GM21367 (cell line): ENCODE measurements around the gene SEMA3E.
"Not testable (repeated sequence)": the region's sequence is repeated elsewhere in the genome, so short reads cannot be mapped to it uniquely, and the experiment has no call there.

ENCODE experiments used
- ATAC-seq: cut with Tn5 transposase; IDR thresholded peaks from one replicate; pipeline ENCODE4 v1.9.1; 2021; ENCODE audit not compliant: unreplicated experiment

Gene SEMA3E

DNA sequence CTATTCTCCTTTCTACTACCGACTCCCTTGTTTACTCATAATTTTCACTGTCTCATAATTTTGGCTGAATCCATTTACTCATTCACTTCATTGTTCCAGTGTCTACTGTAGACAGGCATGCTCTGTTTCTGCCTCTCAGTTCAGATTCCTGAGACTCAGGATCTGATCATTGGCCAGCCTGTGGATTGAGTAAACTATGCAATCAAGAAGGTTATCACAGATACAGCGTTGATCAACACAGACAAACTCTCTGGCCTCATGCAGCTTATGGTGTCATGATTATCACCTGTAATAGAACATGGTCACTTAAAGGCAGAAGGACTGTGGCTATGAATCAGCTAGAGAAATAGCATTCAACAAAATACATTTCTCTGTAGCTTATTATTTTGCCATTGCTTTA, 86.0 kb downstream of the SEMA3E start:
- no peak for ATAC-seq

DNA sequence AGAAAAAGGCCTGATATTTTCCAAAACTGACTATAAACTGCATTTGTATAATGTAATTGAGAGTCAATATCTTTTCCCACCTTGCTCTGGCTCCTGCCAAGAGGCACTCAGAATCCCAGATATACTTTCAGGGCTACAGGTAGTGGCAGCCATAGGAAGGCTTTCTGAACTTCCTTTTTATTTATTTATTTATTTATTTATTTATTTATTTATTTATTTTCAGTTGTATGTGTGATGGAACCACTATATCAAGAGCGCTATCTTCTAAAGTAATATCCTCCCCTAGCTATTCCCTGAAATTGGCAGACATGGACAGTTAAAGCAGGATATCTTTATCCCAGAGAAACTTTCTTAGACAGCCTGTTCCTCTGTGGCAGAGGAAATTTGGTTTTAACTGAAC, 86.7 kb downstream of the SEMA3E start:
- ATAC-seq: no peak

DNA sequence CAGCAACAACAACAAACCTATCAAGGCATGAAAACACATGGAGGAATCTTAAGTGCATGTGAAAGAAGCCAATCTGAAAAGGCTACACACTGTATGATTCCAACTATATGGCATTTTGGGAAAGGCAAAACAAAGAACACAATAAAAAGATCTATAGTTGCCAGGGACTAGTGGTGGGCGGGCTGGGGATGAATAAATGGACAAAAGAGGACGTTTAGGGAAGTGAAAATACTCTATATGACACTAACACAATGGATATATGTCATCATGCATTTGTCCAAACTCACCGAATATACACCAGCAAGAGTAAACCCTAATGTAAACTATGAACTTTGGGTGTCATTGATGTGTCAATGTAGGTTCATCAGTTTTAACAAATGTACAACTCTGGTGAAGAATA, 89.1 kb downstream of the SEMA3E start:
- ATAC-seq: no peak

DNA sequence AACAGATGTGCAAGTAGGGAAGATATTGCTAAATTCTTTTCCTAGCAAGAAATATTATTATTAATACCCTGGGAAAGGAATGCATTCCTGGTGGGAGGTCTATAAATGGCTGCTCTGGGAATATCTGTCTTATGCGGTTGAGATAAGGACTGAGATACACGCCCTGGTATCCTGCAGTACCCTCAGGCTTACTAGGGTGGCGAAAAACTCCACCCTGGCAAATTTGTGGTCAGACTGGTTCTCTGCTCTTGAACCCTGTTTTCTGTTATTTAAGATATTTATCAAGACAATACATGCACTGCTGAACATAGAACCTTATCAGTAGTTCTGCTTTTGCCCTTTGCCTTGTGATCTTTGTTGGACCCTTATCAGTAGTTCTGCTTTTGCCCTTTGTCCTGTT, 96.4 kb downstream of the SEMA3E start:
- ATAC-seq: not testable (repeated sequence)

DNA sequence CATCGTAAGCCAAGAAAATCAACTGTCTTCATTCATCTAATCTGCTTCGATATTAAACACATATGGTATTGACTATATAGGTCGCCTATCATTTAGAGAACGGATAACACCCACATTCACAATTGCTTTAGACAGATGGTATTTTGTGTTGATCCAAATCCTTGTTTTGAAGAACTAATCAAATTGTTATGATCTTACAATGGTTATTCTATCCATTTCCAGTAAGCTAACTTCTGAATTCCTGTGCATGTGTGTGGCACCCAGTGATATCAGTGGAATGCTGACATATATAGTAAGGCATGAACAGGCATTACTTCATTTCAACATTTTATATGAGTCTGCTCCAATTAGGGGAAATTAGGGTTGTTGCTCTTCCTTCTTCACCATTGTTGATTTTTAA, 98.8 kb downstream of the SEMA3E start:
- no peak for ATAC-seq

DNA sequence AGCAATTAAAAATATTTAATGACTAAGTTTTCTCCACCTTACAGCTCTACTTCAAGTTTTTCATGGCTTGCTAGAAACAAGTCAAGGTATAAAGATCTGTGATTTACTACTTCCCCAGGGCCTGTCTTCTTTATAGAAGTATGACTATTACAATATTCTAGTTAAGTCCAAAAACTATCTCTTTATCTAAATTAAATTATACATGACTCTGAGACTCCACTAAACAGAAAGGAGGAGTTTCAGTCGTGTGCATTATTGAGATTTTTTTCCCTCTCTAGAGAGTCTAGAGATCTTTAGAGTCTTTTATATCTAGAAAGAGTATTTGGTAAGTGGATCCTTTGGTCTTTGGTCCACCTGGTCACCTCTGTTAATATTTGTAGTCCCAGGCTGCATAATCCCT, 100.7 kb downstream of the SEMA3E start:
- ATAC-seq: no peak

DNA sequence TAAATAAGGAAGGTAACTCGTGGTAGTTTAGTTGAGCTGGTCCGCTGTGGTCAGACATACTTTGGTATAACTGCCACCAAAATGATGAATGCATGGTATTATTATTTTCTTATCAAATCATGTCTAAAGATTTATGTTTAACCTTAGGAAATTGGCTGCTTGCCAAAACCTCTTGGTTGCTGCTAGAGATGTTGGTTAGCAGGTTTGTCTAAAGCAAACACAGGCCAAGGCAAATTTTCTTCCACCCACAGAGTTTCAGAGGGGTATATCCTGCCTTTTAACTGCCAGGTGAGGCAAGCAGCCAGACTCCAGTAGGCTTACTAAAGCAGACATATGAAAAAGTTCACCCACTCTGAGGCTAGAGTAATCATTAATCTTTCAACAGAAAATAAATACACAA, 101.4 kb downstream of the SEMA3E start:
- no peak for ATAC-seq

DNA sequence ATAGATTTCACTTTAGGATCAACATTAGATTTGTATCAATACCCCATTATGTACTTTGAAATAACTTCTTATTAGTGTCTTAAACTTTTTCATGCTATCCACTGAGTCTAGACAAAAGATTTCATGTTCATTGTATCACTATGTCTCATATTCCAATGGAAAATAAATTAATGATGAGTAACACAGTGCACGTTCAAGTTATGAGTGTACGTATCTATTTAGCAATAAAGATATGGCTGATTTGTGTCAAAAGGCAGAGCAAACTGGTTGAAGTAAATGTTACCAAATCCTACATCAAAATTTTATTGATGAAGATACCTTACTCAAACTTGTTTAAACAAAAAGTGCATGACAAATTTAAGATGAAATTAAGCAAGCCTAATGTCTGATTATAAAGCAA, 102.4 kb downstream of the SEMA3E start:
- no peak for ATAC-seq

DNA sequence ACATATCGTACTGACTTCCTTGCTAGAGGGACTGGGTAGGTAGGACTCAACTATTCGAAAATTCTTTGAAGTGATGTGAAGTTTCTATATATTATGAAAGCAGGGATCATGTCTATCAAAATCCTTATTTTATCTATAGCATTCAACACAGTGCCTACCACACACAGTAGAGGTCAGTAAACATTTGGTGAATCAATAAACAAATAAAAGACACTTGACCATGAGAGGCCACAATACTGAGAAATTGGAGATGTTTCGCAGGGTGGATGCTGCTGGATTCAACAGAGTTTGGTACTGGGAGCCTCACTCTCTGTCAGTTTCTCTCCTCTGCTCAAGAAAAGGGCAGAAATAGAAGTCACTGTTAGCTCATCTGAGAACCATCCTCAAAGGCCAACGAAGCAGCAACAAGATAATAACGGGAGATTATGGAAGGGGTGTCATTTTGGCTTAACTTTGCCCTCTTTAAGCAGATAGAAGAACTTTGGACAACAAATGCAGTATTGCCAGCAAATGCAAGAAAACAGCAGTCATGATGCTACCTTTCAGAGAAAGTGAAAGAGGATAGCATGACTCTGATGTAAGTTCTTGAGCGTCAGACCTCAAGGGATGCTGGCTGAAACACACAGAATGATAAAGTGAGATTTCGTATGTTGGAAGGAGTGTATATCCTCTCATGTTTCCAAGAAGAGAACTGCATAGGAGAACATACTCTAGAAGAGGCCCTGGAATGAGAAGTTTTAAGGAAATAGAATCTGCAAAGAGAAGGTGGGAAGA, 107.6 kb downstream of the SEMA3E start:
- ATAC-seq: no peak

DNA sequence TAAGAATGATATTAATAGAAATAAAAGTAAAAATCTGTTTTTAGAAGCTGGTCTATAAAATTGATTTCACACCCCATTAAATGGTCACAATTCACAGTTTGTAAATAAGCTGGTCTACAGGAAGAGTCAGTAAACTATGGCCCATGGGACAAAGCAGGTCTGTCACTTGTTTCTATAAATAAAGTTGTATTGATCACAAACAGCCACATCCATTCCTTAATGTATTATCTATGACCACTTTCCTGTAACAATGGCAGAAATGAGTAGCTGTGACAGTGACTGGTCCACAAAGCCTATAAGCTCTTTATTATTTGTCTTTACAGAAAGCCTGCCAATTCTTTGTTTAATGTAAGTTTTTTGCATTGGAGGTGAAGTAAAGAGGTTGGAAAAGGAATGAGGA, 114.5 kb downstream of the SEMA3E start:
- ATAC-seq: no peak

DNA sequence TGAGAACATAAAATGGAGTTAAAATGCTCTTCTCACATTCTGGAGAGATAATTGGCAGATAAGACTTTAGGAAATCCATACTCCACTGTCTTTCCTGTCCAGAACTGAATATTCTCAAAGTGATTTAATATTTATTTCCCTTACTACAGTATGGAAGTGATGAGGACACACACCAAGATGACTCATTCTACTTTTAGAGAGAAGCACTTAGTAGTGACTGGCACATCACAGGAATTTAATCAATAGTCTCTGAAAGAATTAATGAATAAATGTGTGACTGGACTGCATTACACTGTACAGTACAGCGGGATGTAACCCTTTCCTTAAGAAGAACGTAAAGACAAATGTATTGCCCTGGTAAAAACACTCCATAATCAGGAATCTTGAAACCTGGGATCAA, 116.7 kb downstream of the SEMA3E start:
- ATAC-seq: no peak

DNA sequence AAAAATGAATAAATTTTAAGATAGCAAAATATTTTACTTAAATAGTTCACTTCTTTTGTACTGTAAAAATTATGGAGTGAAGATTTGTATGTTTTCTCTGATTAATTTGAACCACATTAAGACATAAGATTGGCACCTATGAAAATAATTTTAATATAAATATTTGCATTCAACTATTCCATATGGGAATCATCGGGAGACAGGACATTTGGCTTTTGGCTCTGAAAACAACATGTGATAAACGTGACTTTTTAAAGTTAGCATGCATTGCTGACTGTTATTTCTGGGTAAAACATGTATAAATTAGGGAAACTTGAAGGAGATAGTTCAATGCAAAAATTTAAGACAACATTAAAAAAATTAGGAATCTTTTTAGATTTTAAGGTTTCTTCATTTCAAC, 117.2 kb downstream of the SEMA3E start:
- ATAC-seq: no peak

DNA sequence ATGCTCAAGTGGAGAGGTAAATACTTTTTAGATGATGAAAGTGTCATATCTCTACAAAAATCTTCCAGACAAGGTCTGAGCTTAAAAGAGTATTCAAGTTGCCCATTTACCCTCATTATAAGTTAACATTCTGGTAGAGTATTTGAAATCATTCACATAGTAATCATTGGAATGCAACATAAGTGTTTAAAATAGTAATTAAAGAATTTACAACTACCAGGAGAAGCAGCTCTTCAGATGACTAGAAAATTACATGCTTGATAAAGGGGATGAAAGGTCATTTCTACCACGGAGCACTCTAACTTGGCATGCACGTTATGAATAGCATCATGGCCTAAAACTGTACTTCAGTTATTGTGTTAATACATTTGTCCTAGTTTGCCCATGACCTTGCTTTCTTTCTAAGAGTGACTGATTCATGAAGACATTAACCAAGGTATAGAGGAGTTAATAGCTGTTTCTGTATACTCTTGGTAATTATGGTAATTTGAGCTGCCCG, 120.0 kb downstream of the SEMA3E start:
- no peak for ATAC-seq

DNA sequence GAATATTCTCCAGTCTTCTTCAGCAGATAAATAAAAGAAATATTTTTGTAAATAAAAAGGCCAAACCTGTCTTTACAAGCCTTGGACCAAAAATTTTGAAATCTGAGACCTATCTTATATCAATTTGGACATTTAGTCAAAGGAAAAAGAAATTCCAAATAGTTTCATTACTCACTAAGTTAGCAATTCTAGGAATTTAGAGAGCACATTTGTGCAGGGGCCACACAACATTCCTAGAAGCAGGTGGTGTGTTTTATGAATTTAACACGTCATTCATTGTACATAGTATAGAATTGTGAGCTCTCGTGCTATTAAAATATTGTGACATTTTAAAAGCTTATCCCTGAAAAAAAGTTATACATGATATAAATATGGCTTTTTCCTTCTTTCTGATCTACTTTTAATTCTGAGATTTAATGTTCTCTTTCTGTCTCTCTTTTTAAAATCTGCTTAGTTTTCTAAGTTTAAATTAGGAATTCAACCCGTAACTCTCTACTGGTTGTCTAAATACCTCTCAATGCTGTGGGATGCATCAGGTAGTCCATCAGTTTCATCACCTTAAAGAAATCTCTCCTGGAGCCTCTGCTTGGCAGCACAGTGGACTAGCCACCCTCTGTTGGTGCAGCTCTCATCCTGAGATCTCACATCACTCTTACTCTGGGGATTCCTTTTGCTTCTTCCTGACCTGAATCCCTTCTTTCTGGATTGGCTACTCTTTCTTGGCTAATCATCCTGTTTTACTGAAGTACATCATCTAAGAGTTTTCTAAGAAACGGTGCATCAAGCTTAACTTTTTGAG, 124.5 kb downstream of the SEMA3E start:
- ATAC-seq: no peak

DNA sequence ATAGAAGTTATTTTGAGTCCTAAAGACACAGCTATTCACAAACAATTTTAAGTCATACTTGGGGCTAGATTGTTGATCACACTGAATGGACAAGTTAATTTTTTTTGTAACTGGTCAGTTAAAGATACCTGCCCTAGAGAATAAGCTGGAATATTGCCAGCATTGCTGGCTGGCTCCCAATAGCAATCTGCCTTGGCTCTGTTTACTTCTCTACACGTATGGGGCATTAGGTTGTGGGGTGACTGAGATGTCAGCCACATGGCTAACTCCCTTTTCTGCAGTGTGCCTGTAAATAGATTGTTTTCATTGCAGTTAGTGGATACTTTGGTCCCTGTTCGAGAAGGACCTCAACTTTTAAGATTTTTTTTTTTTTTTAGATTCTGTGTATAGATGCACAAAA, 128.2 kb downstream of the SEMA3E start:
- no peak for ATAC-seq

DNA sequence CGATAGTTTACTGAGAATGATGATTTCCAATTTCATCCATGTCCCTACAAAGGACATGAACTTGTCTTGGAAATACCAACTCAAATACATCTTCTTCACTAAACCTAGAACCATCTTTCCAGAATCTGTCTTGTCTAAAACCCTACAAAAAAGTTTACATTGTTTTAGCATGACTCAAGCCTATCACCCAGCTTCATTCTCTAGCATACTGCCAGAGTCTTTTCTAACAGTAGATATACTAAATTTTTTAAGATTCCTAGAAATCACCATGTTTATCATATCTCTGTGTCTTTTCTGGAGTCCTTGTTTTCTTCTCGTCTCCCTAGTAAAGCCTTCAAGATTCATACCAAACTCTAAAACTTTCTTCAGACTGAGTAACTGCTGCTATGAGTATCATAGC, 129.7 kb downstream of the SEMA3E start:
- ATAC-seq: no peak

DNA sequence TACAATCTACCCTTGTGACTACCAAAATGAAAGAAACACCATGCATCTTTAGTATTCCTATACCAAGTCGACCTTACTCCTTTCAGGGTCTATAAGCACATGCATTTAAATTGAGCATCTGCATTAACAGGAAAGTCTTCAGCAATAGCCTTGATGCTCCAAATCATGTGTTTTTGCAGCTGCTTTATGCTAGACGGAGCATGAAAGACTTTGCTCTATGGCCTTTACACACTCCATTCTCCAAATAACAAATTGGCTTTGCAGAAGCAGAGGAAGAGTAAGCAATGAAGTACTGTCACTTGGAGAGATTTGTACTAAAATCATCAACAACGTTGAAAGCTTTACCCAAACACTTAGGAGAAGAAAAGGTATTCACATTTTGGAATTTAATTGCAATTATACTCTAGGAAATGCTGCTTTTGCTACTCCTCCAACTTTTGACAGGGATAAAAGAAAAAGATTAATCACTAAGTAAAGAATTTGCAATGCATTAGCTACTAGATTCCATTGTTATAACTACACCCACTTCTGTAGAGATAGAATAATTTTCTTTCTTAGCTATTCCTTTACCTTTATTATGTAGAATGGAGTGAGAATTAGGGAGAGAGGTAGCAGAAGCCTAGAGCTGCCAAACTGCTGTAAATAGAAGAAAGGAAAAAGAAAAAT, 131.8 kb downstream of the SEMA3E start:
- ATAC-seq: no peak

DNA sequence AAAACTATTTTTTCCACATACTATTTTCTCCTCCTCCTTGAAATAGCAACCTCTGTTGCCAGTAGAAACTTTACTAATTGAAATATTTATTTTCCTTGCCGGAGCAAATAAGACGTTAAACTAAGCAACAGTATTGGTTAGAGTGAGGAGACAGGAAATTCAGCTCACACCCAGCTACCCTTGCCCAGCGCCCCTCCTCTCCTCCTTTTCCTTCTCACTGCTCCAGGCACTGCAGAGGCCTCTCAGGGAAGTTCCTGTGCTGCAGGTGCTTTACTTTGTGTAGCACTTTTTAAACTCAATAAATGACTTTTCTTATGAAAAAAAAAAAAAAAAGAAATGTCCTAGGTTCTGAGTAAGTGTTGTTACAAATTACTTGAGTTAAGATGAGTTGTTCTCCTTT, 134.0 kb downstream of the SEMA3E start:
- no peak for ATAC-seq

DNA sequence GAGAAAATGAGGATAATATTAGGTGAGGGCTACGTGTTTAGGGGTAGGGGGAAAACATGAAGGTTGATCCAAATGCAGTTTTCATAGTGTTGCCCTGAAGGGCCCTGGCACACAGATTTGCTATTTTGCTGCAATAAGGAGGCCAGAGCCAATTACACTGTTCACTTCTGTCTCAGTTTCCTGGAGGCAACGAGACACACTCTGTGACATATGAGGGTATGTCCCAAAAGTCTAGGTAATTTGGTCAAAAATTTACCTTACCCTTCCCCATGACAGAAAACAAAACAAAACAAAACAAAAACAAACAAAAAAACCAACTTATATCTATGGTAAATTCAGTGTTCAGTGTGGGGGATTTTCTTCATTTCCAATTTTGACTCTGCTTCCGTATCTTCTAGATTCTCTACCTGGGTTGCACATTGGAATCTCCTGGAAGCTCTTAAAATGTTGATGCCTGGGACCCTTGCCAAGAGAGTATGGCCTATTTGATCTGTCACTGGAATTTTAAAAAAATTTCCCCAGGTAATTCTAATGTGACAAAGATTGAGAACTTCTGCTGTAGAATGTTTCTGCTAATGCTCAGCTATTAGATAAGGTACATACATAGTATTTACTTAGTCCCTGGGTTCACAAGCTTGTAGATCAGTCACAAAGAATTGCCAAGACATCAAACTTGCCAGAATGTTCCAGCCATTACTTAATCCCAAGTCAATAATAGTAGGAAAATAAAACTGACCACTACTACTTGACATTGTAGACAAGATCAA, 139.5 kb downstream of the SEMA3E start:
- ATAC-seq: no peak

DNA sequence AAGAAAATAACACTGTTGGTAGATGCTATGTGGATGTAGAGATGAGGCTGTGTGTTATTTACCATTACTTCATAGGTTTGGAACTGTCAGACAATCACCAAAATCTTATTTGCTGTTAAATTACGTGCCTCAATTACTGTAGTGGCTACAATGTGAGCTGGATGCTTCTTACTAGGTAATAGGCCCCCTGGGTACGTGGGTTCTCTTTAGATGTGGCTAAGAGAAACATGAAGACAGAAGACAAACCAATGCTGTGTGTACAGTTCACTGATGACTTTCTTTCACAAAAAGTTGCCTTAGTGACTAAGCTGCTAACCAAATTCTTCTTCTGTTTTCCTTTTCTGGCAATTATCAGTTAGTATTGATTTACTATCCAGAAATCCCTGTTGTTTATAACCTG, 144.6 kb downstream of the SEMA3E start:
- no peak for ATAC-seq

DNA sequence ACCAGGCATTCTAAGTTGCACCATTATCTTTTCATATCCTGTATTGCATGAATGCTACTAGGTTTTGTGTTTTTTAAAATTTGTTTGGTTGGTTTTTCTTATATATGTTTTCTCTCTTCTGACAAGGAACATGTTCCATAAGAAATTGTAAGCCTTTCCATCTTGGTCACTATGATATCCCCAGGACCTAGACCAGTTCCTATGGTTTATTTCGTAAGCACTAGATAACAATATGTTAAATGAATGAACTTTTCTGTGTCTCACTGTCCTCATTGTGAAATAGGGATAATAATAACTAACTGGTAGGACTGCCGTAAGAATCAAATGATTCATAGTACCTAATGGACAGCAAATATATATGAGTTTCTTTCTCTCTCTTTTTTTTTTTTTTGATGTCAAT, 146.3 kb downstream of the SEMA3E start:
- no peak for ATAC-seq
